H1 (cell line): Measurements from ENCODE around the gene ZMIZ1. TPM values are rescaled to one million over a fixed set of nuclear protein-coding genes. Genes with fewer than 3 reads are reported as not detected.

Source experiments
- CTCF ChIA-PET: fragments of 300-600 bp; sonication (Branson Sonifier 250); formaldehyde crosslinking; loops from one replicate; lab custom pipeline; 2021; ENCODE audit not compliant: partially characterized antibody; lab: Charles Lee
- POLR2A ChIA-PET: fragments of 300-600 bp; sonication (Branson Sonifier 250); formaldehyde crosslinking; loops from one replicate; lab custom pipeline; 2021; ENCODE audit warnings: inconsistent platforms; ENCODE audit not compliant: partially characterized antibody; lab: Charles Lee
- DNase-seq, 2 experiments: peaks; one replicate each; pipeline versions ENCODE4 v3.0.0 to v3.0.0-alpha.2; 2010 to 2022; ENCODE audit warnings: low spot score in 2 of 2, low read depth in 1 of 2, mixed read lengths in 1 of 2
- FAIRE-seq: peaks from 2 replicates; lab custom pipeline; 2011; peaks lifted over from hg19 to GRCh38; lab: Jason Lieb, UNC
- H2AFZ ChIP-seq: 2 replicates; pipeline ENCODE4 v1.8.1; 2012; ENCODE audit warnings: low read length, inconsistent platforms
- H2AK5ac ChIP-seq: 2 replicates; pipeline ENCODE4 v1.6.1; 2013; ENCODE audit warnings: low read depth, low read length
- H2BK120ac ChIP-seq: replicated peaks from 2 replicates; pipeline ENCODE3; 2013; ENCODE audit warnings: low read depth, low read length, inconsistent platforms
- H2BK12ac ChIP-seq: 2 replicates; pipeline ENCODE4 v1.6.1; 2013; ENCODE audit warnings: low read depth, low read length
- H2BK15ac ChIP-seq: 2 replicates; pipeline ENCODE4 v1.6.1; 2013; ENCODE audit warnings: low read length
- H2BK20ac ChIP-seq: 2 replicates; pipeline ENCODE4 v1.6.1; 2013; ENCODE audit warnings: low read length
- H2BK5ac ChIP-seq: 2 replicates; pipeline ENCODE4 v1.6.1; 2013; ENCODE audit warnings: low read depth, low read length
- H3K14ac ChIP-seq: 2 replicates; pipeline ENCODE4 v1.6.1; 2013; ENCODE audit warnings: inconsistent platforms; ENCODE audit not compliant: insufficient read length
- H3K18ac ChIP-seq: 2 replicates; pipeline ENCODE4 v1.6.1; 2013; ENCODE audit warnings: low read length; ENCODE audit errors: extremely low read depth
- H3K23ac ChIP-seq: 2 replicates; pipeline ENCODE4 v1.6.1; 2013; ENCODE audit warnings: inconsistent platforms; ENCODE audit not compliant: insufficient read length
- H3K23me2 ChIP-seq: 2 replicates; pipeline ENCODE4 v1.6.1; 2013; ENCODE audit warnings: low read depth, low read length
- H3K27ac ChIP-seq: 2 replicates; pipeline ENCODE4 v1.6.1; 2011; ENCODE audit warnings: low read depth, low read length, inconsistent platforms
- H3K27me3 ChIP-seq, 4 experiments: replicated peaks in 1 of 4; 1 replicate in 1 of 4; 2 replicates in 3 of 4; pipeline versions ENCODE4 v1.6.1 to v1.8.1; 2011 to 2013; ENCODE audit warnings: low read length in 3 of 4, mild to moderate bottlenecking in 3 of 4, inconsistent platforms in 2 of 4, mixed read lengths in 2 of 4, moderate library complexity in 1 of 4; ENCODE audit not compliant: control insufficient read depth in 3 of 4, insufficient read depth in 3 of 4; ENCODE audit errors: extremely low read depth in 1 of 4
- H3K36me3 ChIP-seq, 4 experiments: 2 replicates each; pipeline versions ENCODE4 v1.6.1 to v1.8.1; 2011 to 2013; ENCODE audit warnings: mild to moderate bottlenecking in 4 of 4, low read length in 3 of 4, moderate library complexity in 2 of 4, control low read depth in 1 of 4, inconsistent platforms in 1 of 4; ENCODE audit not compliant: insufficient read depth in 4 of 4, control insufficient read depth in 2 of 4
- H3K4ac ChIP-seq: replicated peaks from 2 replicates; pipeline ENCODE3; 2013; ENCODE audit warnings: low read length, low read depth, mixed read lengths, inconsistent platforms; ENCODE audit not compliant: insufficient read length
- H3K4me1 ChIP-seq, 4 experiments: replicated peaks in 1 of 4; 1 replicate in 1 of 4; 2 replicates in 3 of 4; pipeline versions ENCODE4 v1.6.1 to v1.8.1; 2011 to 2013; ENCODE audit warnings: low read length in 3 of 4, inconsistent platforms in 2 of 4, mixed read lengths in 1 of 4; ENCODE audit not compliant: insufficient read depth in 4 of 4, control insufficient read depth in 3 of 4
- H3K4me2 ChIP-seq, 2 experiments: 2 replicates each; pipeline versions ENCODE4 v1.6.1 to v1.8.1; 2011 to 2013; ENCODE audit warnings: low read depth in 2 of 2, low read length in 2 of 2, control low read depth in 1 of 2, inconsistent platforms in 1 of 2, mild to moderate bottlenecking in 1 of 2; ENCODE audit not compliant: insufficient read depth in 1 of 2
- H3K4me3 ChIP-seq, 4 experiments: fragments of 200-600, 300-600 bp in 1 of 4; sonication (generic), shearing (Covaris generic), sonication (Bioruptor Twin) in 1 of 4; 2 replicates each; pipeline versions ENCODE4 v1.5.1 to v1.8.1; 2011 to 2016; ENCODE audit warnings: low read length in 4 of 4, low read depth in 3 of 4, control low read depth in 2 of 4, inconsistent platforms in 2 of 4, mild to moderate bottlenecking in 2 of 4, mixed read lengths in 1 of 4, moderate library complexity in 1 of 4; ENCODE audit not compliant: insufficient read depth in 2 of 4; ENCODE audit errors: extremely low read depth in 1 of 4
- H3K56ac ChIP-seq: replicated peaks from 2 replicates; pipeline ENCODE3; 2013; ENCODE audit warnings: low read depth, mild to moderate bottlenecking, mixed read lengths, low read length, inconsistent platforms; ENCODE audit not compliant: insufficient read length
- H3K79me1 ChIP-seq: 2 replicates; pipeline ENCODE4 v1.6.1; 2013; ENCODE audit warnings: low read depth, low read length, control low read depth
- H3K79me2 ChIP-seq, 2 experiments: 2 replicates each; pipeline versions ENCODE4 v1.6.1 to v1.8.1; 2012 to 2013; ENCODE audit warnings: low read length in 2 of 2, mild to moderate bottlenecking in 2 of 2, inconsistent platforms in 1 of 2; ENCODE audit not compliant: insufficient read depth in 2 of 2, control insufficient read depth in 1 of 2
- H3K9ac ChIP-seq, 4 experiments: replicated peaks in 1 of 4; 1 replicate in 1 of 4; 2 replicates in 3 of 4; pipeline versions ENCODE4 v1.6.1 to v1.8.1; 2011 to 2013; ENCODE audit warnings: low read depth in 3 of 4, low read length in 3 of 4, control low read depth in 2 of 4, mild to moderate bottlenecking in 2 of 4, moderate library complexity in 2 of 4, inconsistent platforms in 1 of 4; ENCODE audit errors: extremely low read depth in 1 of 4
- H3K9me3 ChIP-seq, 2 experiments: 2 replicates each; pipeline versions ENCODE4 v1.6.1 to v1.8.1; 2012 to 2013; ENCODE audit warnings: mild to moderate bottlenecking in 2 of 2, moderate library complexity in 2 of 2, control low read depth in 1 of 2, inconsistent platforms in 1 of 2, low read depth in 1 of 2, low read length in 1 of 2, mixed read lengths in 1 of 2; ENCODE audit not compliant: insufficient read depth in 2 of 2
- H4K20me1 ChIP-seq, 2 experiments: replicated peaks in 1 of 2; 2 replicates each; pipeline versions ENCODE3 to v1.8.1; 2011 to 2013; ENCODE audit warnings: inconsistent platforms in 2 of 2, low read length in 2 of 2, mild to moderate bottlenecking in 1 of 2; ENCODE audit not compliant: insufficient read depth in 2 of 2, control insufficient read depth in 1 of 2
- H4K5ac ChIP-seq: 2 replicates; pipeline ENCODE4 v1.6.1; 2013; ENCODE audit warnings: low read length, low read depth, mixed read lengths, inconsistent platforms; ENCODE audit not compliant: insufficient read length
- H4K8ac ChIP-seq: 2 replicates; pipeline ENCODE4 v1.8.0; 2013; ENCODE audit warnings: mild to moderate bottlenecking, moderate library complexity, low read length, inconsistent platforms; ENCODE audit not compliant: insufficient read depth; ENCODE audit errors: extremely low read depth
- H4K91ac ChIP-seq: replicated peaks from 2 replicates; pipeline ENCODE3; 2013; ENCODE audit warnings: low read length, mixed read lengths, inconsistent platforms; ENCODE audit not compliant: insufficient read length
- BACH1 ChIP-seq: IDR thresholded peaks from 2 replicates; pipeline ENCODE4 v1.6.1; 2012; ENCODE audit warnings: low read length, improper control_type of control experiment
- CEBPB ChIP-seq: IDR thresholded peaks from 2 replicates; pipeline ENCODE4 v1.6.1; 2012; ENCODE audit warnings: low read depth, low read length
- EZH2 ChIP-seq: fragments of 200-600 bp; sonication (generic); IDR thresholded peaks from 2 replicates; pipeline ENCODE4 v1.7.1; 2012; ENCODE audit warnings: low read depth, mild to moderate bottlenecking, moderate library complexity, low read length, inconsistent platforms; ENCODE audit not compliant: severe bottlenecking
- FOSL1 ChIP-seq: IDR thresholded peaks from 2 replicates; pipeline ENCODE4 v1.6.1; 2011; ENCODE audit warnings: mild to moderate bottlenecking, low read depth, low read length, moderate library complexity; ENCODE audit not compliant: insufficient read depth
- GTF2F1 ChIP-seq: IDR thresholded peaks from 2 replicates; pipeline ENCODE4 v1.6.1; 2012; ENCODE audit warnings: low read depth, low read length, improper control_type of control experiment, borderline replicate concordance
- HDAC6 ChIP-seq: IDR thresholded peaks from one replicate; pipeline ENCODE4 v1.7.1; 2012; ENCODE audit warnings: low read depth, mild to moderate bottlenecking, inconsistent platforms, low read length, moderate library complexity
- JUND ChIP-seq: IDR thresholded peaks from 2 replicates; pipeline ENCODE4 v1.6.1; 2011; ENCODE audit warnings: mild to moderate bottlenecking, improper control_type of control experiment, low read length
- NRF1 ChIP-seq: IDR thresholded peaks from 2 replicates; pipeline ENCODE4 v1.6.1; 2011; ENCODE audit warnings: mild to moderate bottlenecking, low read depth, low read length, improper control_type of control experiment
- POLR2A ChIP-seq, 2 experiments: IDR thresholded peaks; 1 replicate in 1 of 2; 2 replicates in 1 of 2; pipeline ENCODE4 v1.6.1; 2011; ENCODE audit warnings: low read depth in 2 of 2, low read length in 2 of 2, mild to moderate bottlenecking in 2 of 2; ENCODE audit errors: control extremely low read depth in 1 of 2
- RAD21 ChIP-seq, 2 experiments: IDR thresholded peaks in 1 of 2; conservative IDR thresholded peaks in 1 of 2; 2 replicates each; pipeline ENCODE4 v1.6.1; 2011; ENCODE audit warnings: low read depth in 2 of 2, low read length in 2 of 2, improper control_type of control experiment in 1 of 2, inconsistent platforms in 1 of 2, mild to moderate bottlenecking in 1 of 2, moderate library complexity in 1 of 2
- RBBP5 ChIP-seq: IDR thresholded peaks from 2 replicates; pipeline ENCODE4 v1.7.1; 2012; ENCODE audit warnings: low read depth, mild to moderate bottlenecking, inconsistent platforms, low read length, moderate library complexity, borderline replicate concordance
- RFX5 ChIP-seq: IDR thresholded peaks from 2 replicates; pipeline ENCODE4 v1.6.1; 2011; ENCODE audit warnings: low read depth, low read length, improper control_type of control experiment, borderline replicate concordance
- RNF2 ChIP-seq: fragments of 200-900, 300-1000 bp; sonication (generic); IDR thresholded peaks from 2 replicates; pipeline ENCODE4 v1.7.1; 2016; ENCODE audit warnings: borderline replicate concordance, low read depth, mild to moderate bottlenecking, antibody characterized with exemption, low read length; ENCODE audit not compliant: poor library complexity, severe bottlenecking; ENCODE audit errors: missing control alignments
- SIRT6 ChIP-seq: IDR thresholded peaks from one replicate; pipeline ENCODE4 v1.7.1; 2012; ENCODE audit warnings: low read length, inconsistent platforms
- TAF1 ChIP-seq: IDR thresholded peaks from 2 replicates; pipeline ENCODE4 v1.6.1; 2011; ENCODE audit warnings: mild to moderate bottlenecking, low read depth, low read length
- WGBS, 2 experiments: shearing (Covaris generic) in 1 of 2; methylation state at CpG; one replicate each; pipeline versions ENCODE4 v1.1.6 to v1.1.7; 2013 to 2015; ENCODE audit warnings: low lambda C conversion rate in 2 of 2, mixed read lengths in 2 of 2, inconsistent platforms in 1 of 2, low coverage in 1 of 2, missing lambda C conversion rate in 1 of 2; ENCODE audit not compliant: insufficient replicate concordance in 2 of 2, insufficient coverage in 1 of 2, insufficient read length in 1 of 2; ENCODE audit errors: extremely low coverage in 1 of 2, missing lambda C conversion rate in 1 of 2; 5-methylcytosine and 5-hydroxymethylcytosine counted together
- polyA plus RNA-seq, 7 experiments: library from polyadenylated mRNA; depleted of rRNA in 3 of 7; stranded (reverse) in 5 of 7; unstranded in 2 of 7; fragments of >200 nt in 5 of 7; fragments of 200-250 nt in 2 of 7; gene quantifications; 1 replicate in 5 of 7; 2 replicates in 1 of 7; 4 replicates in 1 of 7; pipeline versions ENCODE4 v1.2.1 to v1.2.3, GENCODE V29; 2011 to 2013; ENCODE audit warnings: missing spikeins in 2 of 7, mixed read lengths in 2 of 7
- total RNA-seq: library from RNA; stranded (reverse); fragmentation: NEBNext Ultra II Directional; extraction: Animal tissue kit (Norgen Biotek cat#: 25700); gene quantifications from 2 replicates; pipeline ENCODE4 v1.2.1, GENCODE V29; 2021

The ZMIZ1 gene
- total and polyA plus RNA-seq, 2 of the 8 experiments (the other 6 are each of a cell fraction or from before 2014, with no cell fraction given), result 8.1 to 28.0 TPM

GRCh38 chr10:79088176-79088575 is 19.4 kb downstream of the ZMIZ1 start:
- Histone ChIP-seq H3K4me1 (peaks cover 5 to 21% (median 15%) of the 10 kb centered on the region in 4 experiments), H3K18ac (no peak overlapping the region; the same call in 1 of the 2 replicates), H3K4ac (no peak overlapping the region), H2AFZ (no peak overlapping the region), H4K8ac (peak overlapping the region; percentile 37; the same call in 1 of the 2 replicates), H3K14ac (no peak overlapping the region), H3K9ac (no peak overlapping the region), H3K23me2 (no peaks in the 10 kb centered on the region; the same call in 1 of the 2 replicates), H2BK5ac (no peak overlapping the region), H2AK5ac (no peak overlapping the region), H2BK20ac (no peak overlapping the region), H3K4me2 (no peak overlapping the region), H3K79me1 (peaks cover 51% of the 10 kb centered on the region), H4K91ac (no peak overlapping the region), H3K27ac (no peak overlapping the region), H3K36me3 (no peaks in the 10 kb centered on the region), H2BK120ac (no peak overlapping the region), H4K5ac (no peak overlapping the region), H3K27me3 (no peaks in the 10 kb centered on the region), H2BK15ac (no peak overlapping the region), H2BK12ac (no peak overlapping the region), H3K9me3 (no peaks in the 10 kb centered on the region), H3K56ac (no peak overlapping the region), H3K79me2 (peaks cover 17 to 97% of the 10 kb centered on the region in 2 experiments), H3K23ac (no peak overlapping the region), H4K20me1 (peaks cover 46 to 47% of the 10 kb centered on the region in 2 experiments), H3K4me3 (no peak overlapping the region)
- ChIA-PET CTCF (interaction anchor here (0.6 to 2.4 kb wide), 11 partner anchors 11 to 109 kb away, joined by 3 to 13 read pairs (median 4); no protein-coding TSS in a partner anchor), POLR2A (no interaction called here)
- 90% methylated on average over 8 of the region's 8 CpGs; no CpG with 5 or more reads in 1 of the 2 experiments for WGBS, 2 experiments
- DNase-seq (no peak), FAIRE-seq (no peak)
- TF ChIP-seq RAD21 (IDR thresholded peaks at IDR 0.05 in 1 of 2, conservative IDR thresholded peaks at IDR 0.05 in 1 of 2; ENCODE audit: low read depth in 2 of 2, low read length in 2 of 2) (no peak), FOSL1 (no peak), EZH2 (no peak), RNF2 (no peak), TAF1 (no peak), HDAC6 (no peak), RBBP5 (no peak), BACH1 (no peak), RFX5 (no peak), GTF2F1 (no peak), NRF1 (no peak), POLR2A (IDR thresholded peaks at IDR 0.05; ENCODE audit: control extremely low read depth in 1 of 2, low read depth in 2 of 2, low read length in 2 of 2) (no peak), SIRT6 (no peak), JUND (no peak), CEBPB (no peak)
